Fibroblast of peridontal ligament (primary cell): Measurements from ENCODE around the gene FAM210B.
"Not testable (repeated sequence)": the region's sequence is repeated elsewhere in the genome, so short reads cannot be mapped to it uniquely, and the experiment has no call there.

Experiments
- DNase-seq: peaks from one replicate; pipeline ENCODE4 v3.0.0-alpha.2; 2010; ENCODE audit errors: extremely low read depth

FAM210B gene

DNA sequence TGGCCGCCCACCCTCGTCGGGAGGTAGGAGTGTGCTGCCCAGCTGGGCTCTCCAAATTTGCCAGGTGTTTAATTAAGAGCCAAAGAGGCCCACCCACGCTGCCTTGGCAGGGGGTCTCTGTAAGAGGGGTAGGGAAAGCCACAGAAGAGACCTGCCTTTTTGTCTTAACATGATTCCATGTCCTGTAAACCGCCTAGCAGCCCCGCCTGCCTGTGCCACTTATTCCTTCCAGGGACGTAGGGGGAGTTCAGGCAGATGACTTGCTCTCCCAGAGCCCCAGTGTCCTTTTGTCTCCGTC lies 2.1 kb downstream of the FAM210B start:
- no peak for DNase-seq

DNA sequence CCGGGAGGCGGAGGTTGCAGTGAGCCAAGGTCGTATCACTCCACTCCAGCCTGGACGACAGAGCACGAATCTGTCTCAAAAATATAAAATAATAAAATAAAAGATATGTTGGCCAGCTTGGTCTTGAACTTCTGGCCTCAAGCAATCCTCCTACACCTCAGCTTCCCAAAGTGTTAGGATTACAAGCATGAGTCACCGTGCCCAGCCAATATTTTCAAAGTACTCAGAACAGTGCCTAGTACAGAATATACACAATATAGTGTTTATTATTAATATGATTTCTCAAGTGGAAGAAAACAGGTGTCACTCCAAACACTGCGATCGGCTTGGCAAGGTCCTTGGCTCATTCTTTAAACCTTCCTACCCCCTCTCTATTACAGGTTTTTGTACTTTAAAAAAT lies 3.1 kb downstream of the FAM210B start:
- no peak for DNase-seq

- no peak for DNase-seq
These were observed 4.1 kb downstream of the FAM210B start for GRCh38 chr20:56362833-56363413.

DNA sequence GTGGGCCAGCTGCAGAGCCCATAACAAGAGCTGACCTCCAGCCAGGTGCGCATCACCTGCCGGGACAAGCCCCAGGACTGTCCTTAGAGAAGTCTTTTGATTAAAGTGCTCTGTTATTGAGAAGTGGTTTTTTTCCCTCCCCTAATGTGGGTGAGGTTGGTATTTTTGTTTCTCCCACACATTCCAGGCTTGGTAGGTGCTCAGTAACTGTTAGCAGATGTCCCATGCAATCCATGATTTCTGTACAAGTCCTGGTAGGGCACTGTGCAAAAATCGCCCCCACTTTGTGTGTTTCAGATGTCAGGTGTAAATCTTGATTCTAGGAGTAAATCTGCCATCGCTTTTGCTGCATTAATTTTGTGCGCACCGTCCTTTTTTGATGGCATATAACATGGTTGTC lies 4.7 kb downstream of the FAM210B start:
- no peak for DNase-seq

DNA sequence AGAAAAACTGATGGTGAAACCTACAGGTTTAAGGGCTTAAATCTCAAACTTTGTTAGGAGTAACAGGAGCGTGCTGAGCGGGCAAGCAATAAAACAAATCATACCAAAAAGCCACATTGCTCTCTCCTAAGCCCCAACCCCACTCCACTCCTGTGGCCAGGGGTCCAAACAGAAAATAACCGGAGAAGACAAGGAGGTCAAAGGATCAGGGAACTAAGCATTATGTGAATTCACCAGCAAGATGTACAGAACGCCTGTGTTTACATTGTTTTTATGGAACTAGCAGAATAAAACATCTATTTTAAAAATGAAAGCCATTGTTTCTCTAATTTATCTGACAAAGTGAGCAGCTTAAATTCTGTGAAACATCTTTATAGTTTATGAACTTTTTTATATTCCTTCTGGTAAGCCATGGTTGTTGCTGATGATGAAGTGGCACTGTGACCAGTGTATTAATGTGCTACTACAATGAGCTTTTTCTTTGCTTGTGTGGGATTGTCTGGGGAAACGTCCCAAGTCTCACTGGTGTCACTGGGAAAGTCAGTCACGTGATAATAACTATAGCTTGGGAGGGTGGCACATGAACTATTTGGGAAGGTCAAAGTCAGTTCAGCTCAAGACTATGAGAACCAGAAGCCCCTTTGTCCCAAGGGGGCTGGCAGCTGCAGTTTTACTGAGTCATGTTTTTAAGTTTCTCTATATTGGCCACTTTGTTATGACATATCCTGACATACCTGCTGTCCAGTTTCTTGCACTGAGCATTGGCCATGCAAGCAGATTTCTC lies 9.8 kb downstream of the FAM210B start:
- no peak for DNase-seq

- no peak for DNase-seq
These were observed 10.4 kb downstream of the FAM210B start for GRCh38 chr20:56369179-56369578.

- no peak for DNase-seq
These were observed 13.2 kb downstream of the FAM210B start for GRCh38 chr20:56371977-56372376.

GRCh38 chr20:56372850-56373249 lies 14.1 kb downstream of the FAM210B start:
- no peak for DNase-seq

GRCh38 chr20:56373942-56374341 lies 15.2 kb downstream of the FAM210B start:
- DNase-seq, result peak; percentile 99

- peak; percentile 48 for DNase-seq
These were observed 17.6 kb downstream of the FAM210B start for GRCh38 chr20:56376331-56376730.

DNA sequence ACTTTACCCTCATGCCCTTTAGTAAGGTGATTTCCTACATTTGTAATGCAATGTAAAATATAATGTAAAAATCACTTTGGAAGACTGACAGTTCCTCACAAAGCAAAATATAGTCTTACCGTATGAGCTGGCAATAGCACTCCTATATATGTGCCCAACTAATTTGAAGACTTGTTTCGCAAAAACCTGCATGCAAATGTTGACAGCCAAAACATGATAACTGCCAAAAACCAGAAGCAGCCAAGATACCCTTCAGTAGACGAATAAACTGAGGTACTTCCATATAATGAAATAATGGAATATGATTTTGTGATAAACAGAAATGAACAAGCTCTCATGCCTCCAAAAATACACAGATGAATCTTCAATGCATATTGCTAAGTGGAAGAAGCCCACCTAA lies 19.6 kb downstream of the FAM210B start:
- no peak for DNase-seq

DNA sequence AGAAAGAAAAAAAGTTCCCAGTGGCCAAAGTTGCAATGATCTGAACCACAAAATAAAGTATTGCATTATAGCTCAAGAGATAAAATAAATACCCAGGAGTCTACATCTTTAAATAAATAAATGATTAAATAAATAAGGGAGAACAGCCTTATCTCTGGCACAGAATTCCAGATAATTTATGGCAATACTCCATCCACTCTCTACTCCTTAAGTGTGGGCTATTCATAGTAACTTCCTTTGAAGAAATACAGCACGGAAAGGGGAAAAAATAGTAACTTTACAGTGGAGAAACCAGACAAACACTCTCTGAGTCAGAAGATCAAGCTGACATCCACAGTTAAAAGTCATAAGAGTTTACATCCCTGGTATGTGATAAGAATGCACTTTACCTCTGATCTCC lies 21.6 kb downstream of the FAM210B start:
- DNase-seq, result no peak

DNA sequence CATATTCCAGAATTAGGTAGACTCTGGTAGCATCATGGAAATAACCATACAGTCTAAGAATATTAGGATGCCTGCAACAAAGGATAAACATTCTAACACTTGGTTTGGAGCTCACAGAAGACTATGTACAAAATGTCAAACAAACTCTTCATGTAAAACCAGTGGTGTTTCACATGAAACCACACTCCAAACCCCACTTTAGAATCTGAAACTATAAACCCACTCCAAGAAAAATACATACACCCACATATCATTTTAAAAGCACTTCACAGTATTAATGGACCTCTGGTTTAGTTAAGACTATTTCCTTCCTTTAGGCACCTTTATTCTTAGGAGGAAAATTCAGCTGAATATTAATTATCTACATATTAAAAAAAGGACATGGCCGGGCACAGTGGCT lies 22.7 kb downstream of the FAM210B start:
- no peak for DNase-seq

DNA sequence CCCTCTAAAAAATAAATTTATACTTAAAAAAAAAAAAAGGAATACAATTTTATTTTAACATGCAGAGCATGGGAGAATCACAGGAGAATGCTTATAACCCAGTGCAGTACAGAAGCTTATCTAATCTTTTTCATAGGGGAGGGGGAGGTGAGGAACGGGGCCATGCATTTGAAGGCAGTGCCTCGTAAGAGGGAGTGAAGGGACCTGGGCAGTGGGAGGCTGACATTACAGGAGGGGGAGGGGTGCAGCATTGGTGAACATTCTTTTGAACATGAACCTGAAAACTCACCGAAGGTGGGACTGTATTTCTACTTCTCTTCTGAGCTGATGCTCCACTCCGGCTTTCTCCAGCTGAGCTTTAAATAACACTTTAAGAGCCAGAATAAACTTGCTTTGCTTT lies 23.9 kb downstream of the FAM210B start:
- no peak for DNase-seq

GRCh38 chr20:56383334-56383733 lies 24.6 kb downstream of the FAM210B start:
- DNase-seq, result no peak

DNA sequence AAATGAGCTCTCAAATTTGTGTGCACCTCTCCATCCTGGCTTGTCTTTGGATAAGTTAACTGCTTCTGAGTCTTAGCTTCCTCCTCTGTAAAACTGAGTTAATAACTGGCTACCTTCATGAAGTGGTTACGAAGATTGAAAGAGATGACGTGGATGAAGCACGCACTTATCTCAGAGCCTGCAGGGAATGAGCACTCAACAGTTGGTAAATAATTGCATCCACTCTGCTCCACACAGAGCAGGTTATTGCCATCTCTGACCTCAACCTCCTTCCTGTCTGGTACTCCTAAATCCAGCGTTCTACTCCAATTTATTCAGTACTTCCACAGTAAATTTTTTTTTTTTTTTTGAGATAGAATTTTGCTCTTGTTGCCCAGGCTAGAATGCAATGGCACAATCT lies 26.4 kb downstream of the FAM210B start:
- no peak for DNase-seq

GRCh38 chr20:56386219-56386618 lies 27.4 kb downstream of the FAM210B start:
- DNase-seq, result no peak

DNA sequence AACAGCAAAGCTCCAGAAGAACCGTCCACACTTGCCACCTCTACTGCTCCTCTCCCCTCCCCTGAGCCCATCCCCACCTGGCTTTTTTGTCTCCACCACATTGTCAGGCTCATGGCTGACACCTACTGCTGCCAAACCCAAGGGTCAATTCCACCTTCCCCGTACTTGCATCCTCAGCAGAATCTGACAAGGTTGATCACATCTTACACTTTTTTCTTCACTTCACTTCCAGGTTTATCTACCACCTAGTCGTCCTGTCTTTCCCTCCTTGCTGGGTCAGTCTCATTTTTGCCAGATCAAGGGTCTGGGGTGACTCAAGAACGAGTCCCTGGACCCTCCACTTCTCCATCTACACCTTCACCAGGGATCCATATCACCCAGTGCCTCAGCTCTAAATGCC lies 30.1 kb downstream of the FAM210B start:
- no peak for DNase-seq

GRCh38 chr20:56389807-56390206 lies 31.0 kb downstream of the FAM210B start:
- DNase-seq, result no peak

DNA sequence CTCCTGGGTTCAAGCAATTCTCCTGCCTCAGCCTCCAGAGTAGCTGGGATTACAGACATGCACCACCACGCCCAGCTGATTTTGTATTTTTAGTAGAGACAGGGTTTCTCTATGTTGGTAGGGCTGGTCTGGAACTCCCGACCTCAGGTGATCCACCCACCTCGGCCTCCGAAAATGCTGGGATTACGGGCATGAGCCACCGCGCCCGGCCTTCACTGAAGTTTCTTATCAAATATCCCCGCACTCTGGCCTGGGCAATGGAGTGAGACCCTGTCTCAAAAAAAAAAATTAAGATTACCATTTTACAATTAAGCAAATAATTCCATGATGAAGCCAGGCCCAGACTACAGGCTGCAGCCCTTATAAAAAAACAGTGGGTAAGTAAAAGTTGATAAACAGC lies 31.6 kb downstream of the FAM210B start:
- DNase-seq, result not testable (repeated sequence)

DNA sequence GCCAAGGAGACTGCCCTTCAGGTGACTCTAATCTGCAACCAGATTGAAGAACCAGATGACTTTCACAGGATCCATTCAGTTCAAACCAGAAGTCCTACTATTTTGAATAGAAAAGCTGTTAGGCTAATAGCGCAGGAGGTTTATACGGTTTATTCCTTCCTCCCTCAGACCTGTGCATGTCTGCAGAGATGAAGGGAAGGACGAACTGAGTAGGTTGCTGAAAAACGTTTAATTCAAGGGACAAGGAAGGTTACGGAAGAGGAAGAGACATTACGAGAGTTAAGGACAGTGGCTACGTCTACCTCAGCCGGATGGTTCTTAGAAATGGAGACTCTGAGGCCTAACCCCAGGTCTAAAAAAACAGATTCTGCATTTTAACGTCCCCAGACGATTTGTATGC lies 32.3 kb downstream of the FAM210B start:
- DNase-seq, result no peak

DNA sequence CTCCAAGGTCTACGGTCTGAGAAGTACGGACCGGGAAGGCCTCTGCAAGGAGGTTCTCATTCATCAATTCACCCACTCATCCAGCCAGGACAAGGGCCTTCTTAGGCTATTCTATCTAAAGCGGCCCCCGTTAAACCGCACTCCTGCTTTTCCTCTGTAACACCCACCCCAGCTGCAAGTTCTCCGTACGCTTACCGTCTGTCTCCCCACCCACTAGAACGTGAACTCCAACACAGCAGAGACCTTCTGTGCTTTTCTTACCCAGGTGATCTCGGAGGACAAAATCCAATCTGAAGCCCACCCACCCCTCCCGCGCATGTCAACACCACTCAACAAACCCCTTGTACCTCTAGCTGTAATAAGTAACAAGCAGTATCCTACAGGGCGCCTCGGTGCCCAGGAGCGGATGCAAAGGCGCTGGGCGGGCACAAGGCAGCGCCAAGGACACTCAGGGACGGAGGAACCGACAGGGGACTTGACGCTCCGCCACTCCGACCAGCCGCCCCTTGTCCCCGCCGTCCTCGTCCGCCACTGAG lies 32.9 kb downstream of the FAM210B start:
- DNase-seq, result no peak

- DNase-seq, result peak; percentile 100
These were observed 33.5 kb downstream of the FAM210B start, which contains the start of the genes AURKA and CSTF1 for GRCh38 chr20:56392132-56392880. TSS of gene AURKA (minus strand) at chr20:56392215. CDS start at chr20:56388197, 4,018 bp downstream. TSS of gene CSTF1 (plus strand) at chr20:56392645. CDS start at chr20:56395553, 2,908 bp downstream.
